ENCODE results near the gene MEX3D.

MEX3D gene

GRCh38 chr19:1593501-1593772 is 25.3 kb upstream of the MEX3D start:
- peaks cover 35% of the 10 kb centered on the region for H3K79me2 ChIP-seq (ENCODE audit: insufficient read depth, low read length)
- H3K4me2 ChIP-seq (ENCODE audit: low read length) = peak overlapping the region; percentile 83
- no peak for TF ChIP-seq CTCF (IDR thresholded peaks at IDR 0.05; ENCODE audit: low read length)
- TF ChIP-seq EZH2 (IDR thresholded peaks at IDR 0.05; ENCODE audit: borderline replicate concordance, low read length) = no peak
- H3K4me1 ChIP-seq (ENCODE audit: insufficient read depth, low read length, severe bottlenecking) = peaks cover 42% of the 10 kb centered on the region
- no peaks in the 10 kb centered on the region for H3K9me3 ChIP-seq (ENCODE audit: low read length)
- peak overlapping the region; percentile 66 for H3K4me3 ChIP-seq (ENCODE audit: low read depth, low read length, poor library complexity, severe bottlenecking)
- H3F3A ChIP-seq (ENCODE audit: insufficient read depth, low read length) = 0 out of 2 replicates have a peak, but pooled peaks cover 4% of the 10 kb centered on the region
- no peaks in the 10 kb centered on the region for H4K20me1 ChIP-seq (ENCODE audit: insufficient read depth, low read length)
- H3K27me3 ChIP-seq (ENCODE audit: insufficient read depth, low read length) = no peaks in the 10 kb centered on the region
- no peaks in the 10 kb centered on the region for H3K9me2 ChIP-seq (ENCODE audit: low read depth, low read length)
- no peak overlapping the region for H2AFZ ChIP-seq (ENCODE audit: low read length)
- peak overlapping the region; percentile 86 for H3K9ac ChIP-seq (ENCODE audit: low read length)
- H3K36me3 ChIP-seq (ENCODE audit: insufficient read depth, low read length) = peaks cover 50% of the 10 kb centered on the region
- H3K27ac ChIP-seq (ENCODE audit: low read depth, low read length, poor library complexity, severe bottlenecking) = peak overlapping the region; percentile 64

DNA sequence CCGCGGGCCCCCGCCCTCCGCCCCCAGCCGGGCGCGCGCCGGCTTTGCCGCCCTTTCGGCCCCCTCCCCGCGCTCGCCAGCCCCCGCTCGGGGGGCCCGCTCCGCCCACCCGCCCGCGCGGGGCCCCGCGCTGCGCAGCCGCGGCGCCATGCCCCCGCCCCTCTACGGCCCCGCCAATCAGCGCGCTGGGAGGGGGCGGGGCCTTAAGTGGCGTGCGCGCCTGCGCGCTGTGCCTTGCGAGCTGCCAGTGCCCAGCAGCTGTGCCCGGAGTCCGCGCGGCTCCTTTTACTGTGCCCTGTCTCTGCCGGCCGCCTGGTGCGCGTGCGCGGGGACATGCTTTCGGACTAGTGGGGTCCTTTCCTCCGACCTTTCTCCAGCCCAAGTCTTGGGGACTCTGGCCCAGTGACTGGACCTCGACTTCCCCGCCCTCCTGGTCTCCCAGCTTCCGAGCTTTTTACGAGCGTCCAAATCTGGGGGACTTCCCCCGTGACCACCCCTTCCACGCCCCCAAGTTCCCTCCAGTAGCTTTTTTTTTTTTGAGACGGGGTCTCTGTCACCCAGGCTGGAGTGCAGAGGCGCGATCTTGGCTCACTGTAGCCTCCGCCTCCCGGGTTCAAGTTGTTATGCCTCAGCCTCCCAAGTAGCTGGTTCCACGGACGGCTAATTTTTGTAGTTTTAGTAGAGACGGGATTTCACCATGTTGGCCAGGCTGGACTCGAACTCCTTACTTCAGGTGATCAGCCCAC is 24.8 kb upstream of the MEX3D start, which contains the start of gene MBD3:
Gene MBD3, minus strand, starts transcription at position 111 of the 746 bp plus-strand sequence. CDS start 234 bp downstream, outside the sequence.
- Histone ChIP-seq H3K79me2 (ENCODE audit: insufficient read depth, low read length) (peaks cover 39% of the 10 kb centered on the region), H3K36me3 (ENCODE audit: insufficient read depth, low read length) (peaks cover 50% of the 10 kb centered on the region), H2AFZ (ENCODE audit: low read length) (no peak within 1 kb of the TSS), H3K9ac (ENCODE audit: low read length) (peak within 1 kb of the TSS; percentile 100), H3K9me3 (ENCODE audit: low read length) (no peaks in the 10 kb centered on the region), H3K4me3 (ENCODE audit: low read depth, low read length, poor library complexity, severe bottlenecking) (peak within 1 kb of the TSS; percentile 99), H3K27ac (ENCODE audit: low read depth, low read length, poor library complexity, severe bottlenecking) (peak within 1 kb of the TSS; percentile 92), H3K27me3 (ENCODE audit: insufficient read depth, low read length) (no peaks in the 10 kb centered on the region), H3K9me2 (ENCODE audit: low read depth, low read length) (no peaks in the 10 kb centered on the region), H3F3A (ENCODE audit: insufficient read depth, low read length) (0 out of 2 replicates have a peak, but pooled peaks cover 4% of the 10 kb centered on the region), H4K20me1 (ENCODE audit: insufficient read depth, low read length) (no peaks in the 10 kb centered on the region), H3K4me1 (ENCODE audit: insufficient read depth, low read length, severe bottlenecking) (peaks cover 41% of the 10 kb centered on the region), H3K4me2 (ENCODE audit: low read length) (peak within 1 kb of the TSS; percentile 99)
- no peak for TF ChIP-seq EZH2 (IDR thresholded peaks at IDR 0.05; ENCODE audit: borderline replicate concordance, low read length)
- TF ChIP-seq CTCF (IDR thresholded peaks at IDR 0.05; ENCODE audit: low read length) = no peak

DNA sequence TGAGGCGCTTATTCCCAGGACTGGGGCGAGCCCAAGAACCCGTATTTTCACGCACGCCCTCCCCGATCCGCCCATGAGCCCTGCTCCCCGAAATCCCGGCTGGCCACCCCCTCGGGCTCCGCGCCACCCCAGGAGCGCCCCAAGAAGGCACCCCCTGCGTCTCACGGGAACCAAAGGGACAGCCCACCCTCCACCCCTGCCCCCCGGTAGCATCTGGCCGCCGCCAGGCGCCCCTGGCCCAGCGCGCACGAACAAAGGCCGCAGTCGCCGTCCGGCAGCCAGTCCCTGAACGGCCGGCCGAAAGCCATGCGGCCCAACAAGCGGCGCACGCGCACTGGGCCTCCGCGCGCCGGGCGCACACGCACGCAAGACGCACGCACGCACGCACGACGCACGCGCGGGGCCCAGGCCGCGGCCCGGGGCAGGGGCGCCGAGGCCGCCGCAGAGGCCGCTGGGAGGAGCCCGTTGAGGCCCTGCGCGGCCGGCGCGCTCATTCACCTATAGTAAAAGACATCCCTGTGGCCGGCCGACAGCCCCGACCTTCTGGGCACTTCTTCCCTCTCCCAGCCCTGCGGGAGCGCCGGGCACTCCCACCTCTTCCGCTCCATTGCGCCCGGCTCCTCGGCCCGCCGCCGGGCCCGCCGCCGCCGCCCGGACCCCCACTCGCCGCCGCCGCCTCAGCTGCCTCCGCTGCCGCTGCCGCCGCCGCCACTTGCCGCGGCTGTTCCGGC is 24.1 kb upstream of the MEX3D start:
- peaks cover 33% of the 10 kb centered on the region for H3K4me1 ChIP-seq (ENCODE audit: insufficient read depth, low read length, severe bottlenecking)
- peaks cover 50% of the 10 kb centered on the region for H3K36me3 ChIP-seq (ENCODE audit: insufficient read depth, low read length)
- H3K9me3 ChIP-seq (ENCODE audit: low read length) = no peaks in the 10 kb centered on the region
- H4K20me1 ChIP-seq (ENCODE audit: insufficient read depth, low read length) = no peaks in the 10 kb centered on the region
- H3K79me2 ChIP-seq (ENCODE audit: insufficient read depth, low read length) = peaks cover 47% of the 10 kb centered on the region
- peak overlapping the region; percentile 99 for H3K4me2 ChIP-seq (ENCODE audit: low read length)
- peak overlapping the region; percentile 92 for H3K27ac ChIP-seq (ENCODE audit: low read depth, low read length, poor library complexity, severe bottlenecking)
- peak overlapping the region; percentile 99 for H3K4me3 ChIP-seq (ENCODE audit: low read depth, low read length, poor library complexity, severe bottlenecking)
- H3K9ac ChIP-seq (ENCODE audit: low read length) = peak overlapping the region; percentile 100
- no peak overlapping the region for H2AFZ ChIP-seq (ENCODE audit: low read length)
- H3K9me2 ChIP-seq (ENCODE audit: low read depth, low read length) = no peaks in the 10 kb centered on the region
- TF ChIP-seq EZH2 (IDR thresholded peaks at IDR 0.05; ENCODE audit: borderline replicate concordance, low read length) = no peak
- no peak for TF ChIP-seq CTCF (IDR thresholded peaks at IDR 0.05; ENCODE audit: low read length)
- H3K27me3 ChIP-seq (ENCODE audit: insufficient read depth, low read length) = no peaks in the 10 kb centered on the region
- H3F3A ChIP-seq (ENCODE audit: insufficient read depth, low read length) = 0 out of 2 replicates have a peak, but pooled peaks cover 4% of the 10 kb centered on the region

Data from OCI-LY1 (cell line).